Stimulated activated CD8-positive, alpha-beta memory T cell treated with anti-CD3 and anti-CD28 coated beads, Interleukin-15, amount 100 ng/mL, for 24 hours (primary cell): ENCODE results near the gene SLC38A5.
"Not testable (repeated sequence)": the region's sequence is repeated elsewhere in the genome, so short reads cannot be mapped to it uniquely, and the experiment has no call there.

Experiments used
- DNase-seq: peaks from one replicate; pipeline ENCODE4 v3.0.0-alpha.2; 2020; ENCODE audit warnings: low read depth

Gene SLC38A5

GRCh38 chrX:48467281-48467761 is 2.7 kb downstream of the SLC38A5 start:
- DNase-seq = no peak

DNA sequence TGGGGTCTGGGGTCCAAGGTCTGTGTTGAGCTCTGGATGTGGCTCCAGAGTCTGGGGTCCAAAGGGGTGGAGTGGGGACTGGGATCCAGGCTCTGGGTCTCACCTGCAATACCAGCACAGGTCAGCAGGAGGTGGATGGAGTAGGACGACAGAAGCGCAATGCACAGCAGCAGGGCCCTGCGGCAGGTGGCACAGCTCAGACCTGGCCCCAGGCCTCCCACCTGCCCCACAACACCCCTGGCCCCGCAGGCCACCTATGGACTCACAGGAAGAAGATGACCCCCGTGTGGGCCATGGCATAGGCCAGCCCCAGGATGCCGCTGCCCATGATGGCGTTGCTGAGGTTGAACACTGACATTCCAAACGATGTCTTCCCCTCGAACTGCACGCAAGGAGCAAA is 3.4 kb downstream of the SLC38A5 start:
- no peak for DNase-seq

GRCh38 chrX:48465336-48465933 is 4.6 kb downstream of the SLC38A5 start:
- no peak for DNase-seq

DNA sequence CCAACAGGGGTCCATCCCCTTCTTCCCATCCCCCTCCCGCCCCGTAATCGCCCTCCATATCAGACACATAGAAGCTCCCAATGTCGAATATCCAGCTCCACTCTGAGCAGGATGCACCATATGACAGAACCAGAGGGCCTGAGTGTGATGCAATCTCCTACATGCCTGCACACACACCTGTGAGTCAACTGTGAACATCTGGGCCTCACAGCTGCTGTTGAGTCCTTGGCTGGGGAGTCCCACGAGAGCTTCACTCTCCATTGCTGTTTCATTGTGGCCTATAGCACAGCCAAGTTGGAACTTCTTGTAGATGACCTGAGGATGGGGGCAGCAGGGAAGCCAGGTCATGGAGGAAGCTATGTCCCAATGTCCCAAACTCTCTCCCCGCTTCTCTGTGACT is 8.2 kb downstream of the SLC38A5 start:
- DNase-seq = no peak

GRCh38 chrX:48460606-48461005 is 9.5 kb downstream of the SLC38A5 start:
- DNase-seq = no peak

GRCh38 chrX:48460031-48460430 is 10.0 kb downstream of the SLC38A5 start:
- no peak for DNase-seq

DNA sequence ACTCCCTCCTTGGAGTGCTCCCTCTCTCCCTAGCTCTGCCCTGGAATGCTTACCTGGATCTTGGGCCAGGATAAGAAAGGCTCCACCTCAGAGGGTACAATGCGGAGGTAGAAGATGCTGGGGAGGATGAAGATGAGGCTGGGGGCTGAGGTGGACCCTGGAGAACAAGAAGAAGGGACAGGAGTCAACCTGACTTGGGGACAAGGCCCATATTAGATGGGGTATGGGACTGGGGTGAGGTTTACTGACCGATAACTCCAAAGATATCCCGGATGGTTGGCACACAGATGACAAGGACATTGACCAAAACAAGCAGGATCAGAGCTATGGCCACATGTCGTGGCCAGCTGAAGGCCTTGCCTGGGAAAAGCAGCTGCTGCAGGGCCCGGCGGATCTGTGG is 10.6 kb downstream of the SLC38A5 start:
- no peak for DNase-seq

DNA sequence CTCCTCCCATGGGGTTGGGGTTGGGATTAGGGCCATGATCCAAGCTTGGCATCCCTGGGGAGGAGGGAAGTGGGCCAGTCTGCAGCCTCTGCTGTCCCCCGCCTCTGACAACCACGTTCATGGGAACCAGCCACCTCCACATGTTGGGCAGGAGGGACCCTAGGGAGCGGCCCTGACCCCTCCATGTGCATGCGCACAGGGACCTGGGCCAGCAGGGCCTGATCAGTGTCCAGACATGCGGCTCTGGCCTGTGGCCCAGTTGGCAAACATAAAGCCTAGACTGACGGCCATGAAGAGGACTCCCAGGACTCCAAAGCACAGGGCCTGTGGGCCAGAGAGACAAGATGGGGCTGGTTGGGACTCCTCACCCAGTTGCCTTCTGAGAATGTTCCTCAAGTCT is 11.3 kb downstream of the SLC38A5 start:
- no peak for DNase-seq

GRCh38 chrX:48456628-48457331 is 13.3 kb downstream of the SLC38A5 start:
- no peak for DNase-seq

DNA sequence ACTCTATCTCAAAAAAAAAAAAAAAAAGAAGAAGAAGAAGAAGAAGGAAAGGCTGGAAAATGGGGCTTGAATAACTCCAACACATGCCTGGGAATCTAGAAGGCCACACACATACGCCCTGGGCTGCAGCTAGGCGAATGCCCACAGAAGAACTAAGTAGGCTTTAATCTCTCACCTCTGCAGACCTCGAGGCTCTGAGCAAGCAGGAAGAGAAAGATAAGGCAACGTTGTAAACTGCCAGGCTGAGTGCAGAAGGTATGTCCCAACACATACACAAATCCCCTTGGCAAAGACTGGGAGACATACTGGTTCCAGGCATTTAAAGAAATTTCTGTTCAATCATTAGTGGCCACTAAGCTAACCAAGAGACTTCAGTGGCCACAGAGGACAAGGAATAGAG is 18.4 kb downstream of the SLC38A5 start:
- no peak for DNase-seq

DNA sequence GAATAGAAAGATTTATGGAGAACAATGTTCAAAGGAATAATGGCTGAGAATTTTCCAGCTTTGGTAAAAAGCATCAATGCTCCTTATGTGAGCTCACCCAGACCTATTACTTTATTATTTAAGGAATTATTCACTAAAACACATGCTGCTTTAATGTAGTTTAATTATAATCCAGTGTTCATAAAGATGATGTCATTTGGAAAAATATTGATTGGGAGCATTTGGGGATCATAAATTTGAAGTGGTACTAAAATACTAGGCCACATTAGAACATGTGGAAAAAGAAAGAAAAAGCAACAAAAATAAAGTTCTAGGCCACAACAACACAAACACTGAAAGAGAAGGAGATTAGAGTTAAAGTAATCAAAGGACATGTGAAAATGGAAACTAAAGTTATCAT is 20.0 kb downstream of the SLC38A5 start:
- DNase-seq = no peak

DNA sequence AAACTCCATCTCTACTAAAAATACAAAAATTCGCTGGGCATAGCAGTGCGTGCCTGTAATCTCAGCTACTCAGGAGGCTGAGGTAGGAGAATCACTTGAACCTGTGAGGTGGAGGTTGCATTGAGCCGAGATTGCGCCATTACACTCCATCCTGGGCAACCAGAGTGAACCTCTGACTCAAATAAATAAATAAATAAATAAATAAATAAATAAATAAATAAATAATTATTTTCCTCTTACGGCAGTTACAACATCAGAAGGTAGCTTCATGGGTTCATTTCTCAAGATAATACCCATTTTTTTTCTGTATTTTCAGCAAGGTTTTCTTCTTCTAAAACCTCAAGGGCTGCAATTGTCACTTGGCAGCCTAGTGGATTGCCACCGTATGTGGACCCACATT is 22.9 kb downstream of the SLC38A5 start:
- DNase-seq = not testable (repeated sequence)

- not testable (repeated sequence) for DNase-seq
These were observed 36.3 kb downstream of the SLC38A5 start for GRCh38 chrX:48433713-48434112.

- DNase-seq = not testable (repeated sequence)
These were observed 39.9 kb downstream of the SLC38A5 start for GRCh38 chrX:48430166-48430565.

GRCh38 chrX:48429606-48430005 is 40.5 kb downstream of the SLC38A5 start:
- DNase-seq = not testable (repeated sequence)

DNA sequence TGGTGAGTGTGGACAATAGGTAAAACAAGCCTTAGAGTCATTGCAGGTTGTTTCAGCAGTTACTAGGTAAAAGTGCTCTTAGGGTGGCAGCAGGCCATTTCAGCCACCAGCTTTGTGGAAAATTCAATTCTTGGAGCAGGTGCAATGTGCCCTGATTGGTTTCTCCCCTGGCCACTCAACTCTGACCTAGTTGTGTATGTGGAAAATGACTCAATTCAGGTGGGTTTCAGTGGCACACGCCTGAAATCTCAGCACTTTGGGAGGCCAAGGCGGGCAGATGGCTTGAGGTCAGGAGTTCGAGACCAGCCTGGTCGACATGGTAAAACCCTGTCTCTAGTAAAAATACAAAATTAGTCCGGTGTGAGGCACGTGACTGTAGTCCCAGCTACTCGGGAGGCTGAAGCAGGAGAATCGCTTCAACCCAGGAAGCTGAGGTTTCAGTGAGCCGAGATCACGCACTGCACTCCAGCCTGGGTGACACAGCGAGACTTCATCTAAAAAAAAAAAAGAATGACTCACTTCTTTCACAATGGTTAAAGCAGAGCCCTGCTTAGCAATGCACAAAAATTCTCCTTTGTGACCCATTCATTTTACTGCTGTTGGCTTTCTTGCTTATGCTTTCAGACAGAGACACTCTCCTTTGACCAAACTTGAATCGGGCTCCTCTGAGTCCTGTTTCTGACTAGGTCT is 42.9 kb downstream of the SLC38A5 start:
- DNase-seq = not testable (repeated sequence)

- DNase-seq = not testable (repeated sequence)
These were observed 58.2 kb downstream of the SLC38A5 start, which contains the start of gene SSX4B for GRCh38 chrX:48411860-48412259. TSS of gene SSX4B (minus strand) at chrX:48411960. CDS start at chrX:48411372, 588 bp downstream.
